ENCODE results near the gene AMZ1. TPM values are rescaled to one million over a fixed set of nuclear protein-coding genes. Genes with fewer than 3 reads are reported as not detected.

The AMZ1 gene
- total RNA-seq, 1 donor from 2014 or later: 1.2 TPM

DNA sequence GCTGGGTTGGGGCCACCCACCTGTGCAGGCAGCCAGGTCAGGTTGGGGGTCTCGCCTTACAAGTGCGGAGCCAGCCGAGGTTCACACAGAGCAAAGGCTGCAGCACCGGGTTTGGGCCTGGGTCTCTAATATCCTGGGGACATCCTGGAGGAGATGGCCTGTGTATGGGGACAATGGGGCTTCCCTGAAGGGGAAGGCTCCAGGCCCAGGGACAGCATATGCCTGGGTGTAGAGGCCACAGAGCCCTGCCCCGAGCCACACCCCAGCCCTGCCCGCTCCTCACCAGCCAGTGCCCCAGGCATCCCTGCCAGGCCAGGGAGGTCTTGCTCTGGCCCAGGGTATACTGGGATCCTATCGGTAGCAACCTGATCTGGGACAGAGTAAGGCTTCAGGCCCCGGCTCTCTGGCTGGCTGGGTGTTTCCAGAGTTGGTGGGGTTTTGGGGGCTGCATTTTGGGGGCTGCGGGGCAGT is 47.1 kb upstream of the AMZ1 start:
- no peaks in the 10 kb centered on the region for H3K9me3 Mint-ChIP-seq
- no peaks in the 10 kb centered on the region for H3K36me3 Mint-ChIP-seq
- no peak for DNase-seq (ENCODE audit: extremely low spot score, unreplicated experiment)
- no peak overlapping the region for H3K27ac Mint-ChIP-seq
- no peak overlapping the region for H3K4me3 Mint-ChIP-seq
- H3K4me1 Mint-ChIP-seq (ENCODE audit: unreplicated experiment): peaks cover 21% of the 10 kb centered on the region
- H3K27me3 Mint-ChIP-seq: no peaks in the 10 kb centered on the region
- TF ChIP-seq, protein P1, sequence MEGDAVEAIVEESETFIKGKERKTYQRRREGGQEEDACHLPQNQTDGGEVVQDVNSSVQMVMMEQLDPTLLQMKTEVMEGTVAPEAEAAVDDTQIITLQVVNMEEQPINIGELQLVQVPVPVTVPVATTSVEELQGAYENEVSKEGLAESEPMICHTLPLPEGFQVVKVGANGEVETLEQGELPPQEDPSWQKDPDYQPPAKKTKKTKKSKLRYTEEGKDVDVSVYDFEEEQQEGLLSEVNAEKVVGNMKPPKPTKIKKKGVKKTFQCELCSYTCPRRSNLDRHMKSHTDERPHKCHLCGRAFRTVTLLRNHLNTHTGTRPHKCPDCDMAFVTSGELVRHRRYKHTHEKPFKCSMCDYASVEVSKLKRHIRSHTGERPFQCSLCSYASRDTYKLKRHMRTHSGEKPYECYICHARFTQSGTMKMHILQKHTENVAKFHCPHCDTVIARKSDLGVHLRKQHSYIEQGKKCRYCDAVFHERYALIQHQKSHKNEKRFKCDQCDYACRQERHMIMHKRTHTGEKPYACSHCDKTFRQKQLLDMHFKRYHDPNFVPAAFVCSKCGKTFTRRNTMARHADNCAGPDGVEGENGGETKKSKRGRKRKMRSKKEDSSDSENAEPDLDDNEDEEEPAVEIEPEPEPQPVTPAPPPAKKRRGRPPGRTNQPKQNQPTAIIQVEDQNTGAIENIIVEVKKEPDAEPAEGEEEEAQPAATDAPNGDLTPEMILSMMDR (conservative IDR thresholded peaks at IDR 0.05): no peak

DNA sequence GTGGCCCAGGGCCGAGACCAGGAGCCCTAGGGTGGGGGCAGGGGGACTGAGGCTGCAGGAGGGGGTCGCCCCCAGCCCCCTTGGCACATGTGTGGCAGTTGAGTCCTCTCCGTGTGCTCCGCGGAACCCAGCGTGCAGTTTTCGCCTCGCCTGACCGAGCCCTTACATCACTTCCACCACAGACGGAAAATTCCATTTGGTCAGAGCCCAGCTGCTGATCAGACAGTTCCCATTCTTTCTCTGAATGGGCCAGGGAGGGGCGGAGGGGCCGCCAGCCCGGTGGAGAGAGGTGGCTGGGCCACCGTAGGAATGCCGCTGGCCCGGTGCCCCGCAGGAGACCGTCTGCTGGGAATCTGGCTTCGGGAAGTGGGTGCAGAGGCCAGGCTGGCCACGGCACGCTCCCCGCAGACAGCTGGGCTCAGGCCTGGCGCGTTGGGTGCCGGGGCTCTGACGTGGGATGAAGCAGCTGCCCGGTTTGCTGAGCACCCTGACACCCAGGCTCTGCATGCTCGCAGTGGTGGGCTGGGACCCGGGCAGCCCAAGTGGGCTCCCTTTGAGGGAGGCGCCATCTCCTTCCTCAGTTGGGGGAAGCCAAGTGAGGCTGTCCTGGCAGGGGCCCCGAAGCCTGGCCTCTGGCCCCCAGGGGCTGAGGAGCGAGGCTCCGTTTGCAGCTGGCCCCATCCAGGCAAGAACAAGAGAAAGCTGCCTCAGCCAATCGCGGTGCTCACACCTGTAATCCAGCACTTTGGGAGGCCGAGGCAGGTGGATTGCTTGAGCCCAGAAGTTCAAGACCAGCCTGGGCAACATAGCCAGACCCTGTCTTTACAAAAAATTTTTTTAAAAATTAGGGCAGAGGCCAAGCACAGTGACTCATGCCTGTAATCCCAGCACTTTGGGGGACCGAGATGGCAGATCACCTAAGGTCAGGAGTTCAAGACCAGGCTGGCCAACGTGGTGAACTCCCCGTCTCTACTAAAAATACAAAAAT is 46.3 kb upstream of the AMZ1 start:
- Mint-ChIP-seq H3K4me3 (no peak overlapping the region), H3K36me3 (no peaks in the 10 kb centered on the region), H3K27ac (peak overlapping the region; percentile 26), H3K9me3 (no peaks in the 10 kb centered on the region), H3K4me1 (ENCODE audit: unreplicated experiment) (peaks cover 13% of the 10 kb centered on the region), H3K27me3 (no peaks in the 10 kb centered on the region)
- TF ChIP-seq, protein P1 (conservative IDR thresholded peaks at IDR 0.05): no peak
- DNase-seq (ENCODE audit: extremely low spot score, unreplicated experiment): no peak

DNA sequence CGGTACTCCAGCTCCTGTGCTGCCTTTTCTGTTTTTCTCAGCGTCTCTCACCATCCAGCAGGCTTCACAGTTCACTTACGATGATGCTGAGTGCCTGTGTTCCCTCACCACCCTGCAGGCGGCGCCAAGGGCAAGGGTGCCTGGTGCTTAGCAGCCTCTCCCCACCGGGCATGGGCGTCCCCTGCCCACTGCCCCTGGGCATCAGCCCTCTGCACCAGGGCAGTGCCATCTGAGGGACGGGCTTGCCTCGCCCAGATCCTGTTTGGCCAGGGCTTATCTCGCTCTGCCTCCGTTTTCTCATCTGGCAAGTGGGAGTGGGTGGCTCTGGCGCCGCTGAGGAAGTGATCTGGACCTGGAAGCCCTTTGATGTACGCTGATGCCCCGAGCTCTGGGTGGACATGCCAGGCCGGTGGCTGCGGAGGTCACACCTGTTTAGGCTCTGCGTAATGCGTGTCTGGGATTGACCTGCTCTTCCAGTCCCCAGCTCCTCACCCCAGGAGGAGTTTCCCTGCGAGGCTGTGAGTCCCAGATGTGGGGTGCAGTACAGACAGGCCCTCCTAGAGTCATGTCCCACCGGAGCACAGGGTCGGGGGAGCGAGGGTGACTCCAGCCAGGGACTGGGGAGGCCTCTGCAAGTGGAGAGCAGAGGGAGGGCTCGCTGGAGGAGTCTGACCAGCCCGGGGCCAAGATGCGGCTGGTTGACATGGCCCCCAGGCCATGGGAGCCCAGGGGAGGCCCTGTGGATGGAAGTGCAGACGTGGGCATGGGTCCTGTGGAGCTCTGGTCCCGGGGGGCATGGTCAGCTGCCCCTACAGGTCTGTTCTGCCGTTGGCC is 44.4 kb upstream of the AMZ1 start:
- no peak for DNase-seq (ENCODE audit: extremely low spot score, unreplicated experiment)
- Mint-ChIP-seq H3K27ac (no peak overlapping the region), H3K9me3 (no peaks in the 10 kb centered on the region), H3K27me3 (no peaks in the 10 kb centered on the region), H3K36me3 (no peaks in the 10 kb centered on the region), H3K4me1 (ENCODE audit: unreplicated experiment) (peaks cover 12% of the 10 kb centered on the region), H3K4me3 (no peak overlapping the region)
- TF ChIP-seq, protein P1 (conservative IDR thresholded peaks at IDR 0.05): peak; percentile 31

DNA sequence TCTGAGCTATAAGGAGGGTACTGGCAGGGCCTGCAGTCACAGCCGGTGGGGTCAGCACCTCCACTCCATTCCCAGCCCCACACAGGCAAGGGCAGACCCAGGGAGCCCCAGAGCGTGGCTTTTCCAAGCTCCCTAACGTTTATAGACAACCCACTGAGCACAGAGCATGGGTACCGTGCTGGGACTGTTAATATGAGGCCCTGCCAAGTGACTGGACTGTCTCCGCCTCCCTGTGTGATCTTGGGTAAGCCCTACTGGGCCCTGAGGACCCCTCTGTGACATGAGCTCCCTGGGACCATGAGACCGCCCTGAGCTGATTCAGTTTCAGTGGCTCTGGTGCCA is 43.8 kb upstream of the AMZ1 start:
- Mint-ChIP-seq H3K27me3 (no peaks in the 10 kb centered on the region), H3K36me3 (no peaks in the 10 kb centered on the region), H3K4me1 (ENCODE audit: unreplicated experiment) (peaks cover 12% of the 10 kb centered on the region), H3K9me3 (no peaks in the 10 kb centered on the region), H3K4me3 (no peak overlapping the region), H3K27ac (no peak overlapping the region)
- DNase-seq (ENCODE audit: extremely low spot score, unreplicated experiment): no peak
- TF ChIP-seq, protein P1 (conservative IDR thresholded peaks at IDR 0.05): no peak

DNA sequence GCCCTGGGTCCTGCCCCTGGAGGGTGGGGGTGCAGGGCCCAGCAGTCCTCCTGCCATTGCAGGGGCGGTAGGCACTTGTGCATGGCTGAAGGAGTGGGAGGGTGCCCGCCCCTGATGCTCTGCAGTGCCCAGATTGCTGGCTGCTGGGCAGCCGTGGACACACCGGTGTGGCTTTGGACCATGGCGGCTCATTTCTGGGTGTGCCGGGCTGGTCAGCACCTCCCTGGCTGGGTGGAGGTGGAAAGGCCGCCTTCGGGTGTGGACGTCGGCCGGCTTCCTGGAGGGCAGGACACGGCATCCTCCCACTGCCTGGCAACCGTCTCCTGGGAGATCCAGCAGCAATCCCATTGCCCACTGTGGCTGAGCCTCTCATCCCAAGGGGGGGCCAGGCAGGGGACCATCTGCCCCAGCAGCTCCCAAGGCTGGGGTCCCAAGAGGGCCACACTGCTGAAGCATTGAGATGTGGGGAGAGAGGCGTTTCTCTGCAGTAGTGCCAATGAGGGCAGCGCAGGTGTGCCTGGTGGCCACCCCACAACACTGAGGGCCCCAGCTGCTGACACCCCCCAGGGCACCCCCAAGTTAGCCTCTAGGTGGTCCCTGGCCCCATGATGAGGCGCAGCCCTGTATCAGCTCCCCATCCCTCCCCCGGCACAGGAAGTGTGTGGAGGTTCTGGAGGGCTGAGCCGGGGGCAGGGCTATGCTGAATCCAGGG is 43.3 kb upstream of the AMZ1 start:
- Mint-ChIP-seq H3K4me3 (no peak overlapping the region), H3K27me3 (no peaks in the 10 kb centered on the region), H3K4me1 (ENCODE audit: unreplicated experiment) (peaks cover 12% of the 10 kb centered on the region), H3K9me3 (no peaks in the 10 kb centered on the region), H3K36me3 (no peaks in the 10 kb centered on the region), H3K27ac (peak overlapping the region; percentile 53)
- DNase-seq (ENCODE audit: extremely low spot score, unreplicated experiment): no peak
- TF ChIP-seq, protein P1 (conservative IDR thresholded peaks at IDR 0.05): no peak
